Measurements from ENCODE around the gene SPATA13.

The SPATA13 gene

DNA sequence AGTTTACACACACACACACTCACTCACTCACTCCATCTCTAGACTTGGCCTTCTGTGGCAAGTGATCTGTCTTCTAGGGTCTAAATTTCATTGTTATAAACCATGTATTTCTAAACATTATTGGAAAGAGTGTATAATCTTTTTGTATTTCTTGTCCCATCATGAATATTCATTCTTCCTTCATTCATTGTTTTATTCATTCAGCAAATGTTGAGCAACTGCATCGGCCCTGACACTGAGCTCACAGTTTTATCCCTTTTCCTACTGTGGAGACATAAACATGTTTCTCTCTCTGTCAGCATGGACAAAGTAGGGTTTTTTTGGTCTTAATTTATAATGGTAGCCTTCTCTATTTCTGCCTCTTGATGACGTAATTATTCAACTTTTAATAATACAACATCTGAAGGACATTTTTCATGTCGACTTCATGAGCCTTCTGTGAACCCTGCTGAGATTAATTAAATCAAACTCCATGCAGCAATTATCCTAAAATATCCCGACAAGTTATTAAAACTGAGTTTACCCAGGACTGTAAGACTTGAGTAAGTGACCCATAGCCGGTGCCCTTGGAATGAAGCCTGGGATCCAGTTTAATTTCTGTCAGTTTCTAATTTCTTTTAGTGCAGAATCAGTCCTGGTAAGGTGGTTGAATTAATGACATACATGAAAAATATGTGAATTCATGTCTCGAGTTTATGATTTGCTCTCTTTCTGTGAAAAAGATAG, 7.3 kb downstream of the SPATA13 start:
- no peak for DNase-seq (ENCODE audit: low spot score)

DNA sequence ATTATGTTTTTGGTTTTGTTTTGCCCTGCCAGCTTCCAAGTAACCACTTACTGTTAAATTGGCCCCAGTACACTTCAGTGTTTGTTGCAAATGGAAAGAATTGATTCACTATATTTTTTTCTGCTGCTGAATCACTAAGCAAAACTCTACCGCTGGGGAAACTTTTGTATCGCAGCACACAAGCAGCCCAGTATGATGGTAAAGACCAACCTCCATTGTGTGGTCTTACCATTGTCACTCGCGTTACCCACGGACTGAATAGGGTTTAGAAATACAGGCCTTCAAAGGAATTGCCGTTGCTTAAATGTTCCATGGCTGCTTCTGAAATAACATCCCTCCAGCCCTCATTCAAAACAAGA, 7.9 kb downstream of the SPATA13 start:
- no peak for DNase-seq (ENCODE audit: low spot score)

DNA sequence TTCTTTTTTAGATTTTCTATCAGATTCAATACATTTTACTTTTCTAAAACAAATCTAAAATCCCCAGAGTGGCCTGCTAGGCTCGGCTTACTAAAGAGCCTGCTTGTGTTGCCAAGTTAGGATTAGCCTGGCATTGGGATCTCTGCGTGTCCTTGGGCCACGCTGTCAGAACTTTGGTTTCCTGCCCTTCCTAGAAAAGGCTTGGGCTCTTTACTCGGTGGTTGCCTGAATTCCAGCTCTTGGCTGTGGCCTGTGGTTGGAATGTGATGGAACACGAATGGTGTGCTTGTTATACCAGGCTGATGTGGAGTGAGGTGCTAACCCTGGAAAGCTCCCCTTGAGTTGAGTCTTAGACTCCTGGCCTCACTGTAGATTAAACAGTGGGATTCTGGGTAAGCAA, 8.5 kb downstream of the SPATA13 start:
- no peak for DNase-seq (ENCODE audit: low spot score)

DNA sequence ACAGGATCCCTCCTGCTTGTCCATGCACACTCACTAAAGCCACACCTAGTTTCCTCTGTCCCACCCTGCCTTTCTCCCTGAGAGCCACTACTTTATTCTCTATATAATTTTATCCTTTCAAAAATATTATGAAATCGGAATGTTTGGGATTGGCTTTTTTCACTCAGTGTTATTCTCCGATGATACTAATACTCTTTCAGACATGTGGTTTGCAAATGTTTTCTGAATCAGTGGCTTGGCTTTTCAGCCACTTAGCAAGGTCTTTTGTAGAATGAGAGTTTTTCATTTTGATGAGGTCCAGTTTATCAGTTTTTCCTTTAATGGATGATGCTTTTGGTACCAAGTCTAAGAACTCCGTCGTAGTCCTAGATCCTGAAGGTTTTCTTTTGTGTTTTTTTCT, 11.6 kb downstream of the SPATA13 start:
- no peak for DNase-seq (ENCODE audit: low spot score)

DNA sequence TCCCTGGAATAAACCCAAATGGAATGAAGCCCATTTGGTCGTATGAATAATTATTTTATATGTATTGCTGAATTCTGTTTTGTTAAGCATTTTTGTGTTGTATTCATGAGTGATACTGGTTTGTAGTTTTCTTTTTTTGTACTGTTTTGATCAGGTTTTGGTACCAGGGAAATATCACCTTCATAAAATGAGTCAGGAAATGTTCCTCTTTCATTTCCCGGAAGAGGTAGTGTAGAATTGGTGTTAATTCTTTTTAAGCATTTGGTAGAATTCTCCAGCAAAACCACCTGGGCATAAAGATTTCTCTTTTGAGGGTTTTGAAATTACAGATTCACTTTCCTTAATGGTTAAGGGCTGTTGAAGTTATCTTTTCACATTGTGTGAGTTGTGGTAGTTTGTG, 13.3 kb downstream of the SPATA13 start:
- DNase-seq (ENCODE audit: low spot score) = no peak

DNA sequence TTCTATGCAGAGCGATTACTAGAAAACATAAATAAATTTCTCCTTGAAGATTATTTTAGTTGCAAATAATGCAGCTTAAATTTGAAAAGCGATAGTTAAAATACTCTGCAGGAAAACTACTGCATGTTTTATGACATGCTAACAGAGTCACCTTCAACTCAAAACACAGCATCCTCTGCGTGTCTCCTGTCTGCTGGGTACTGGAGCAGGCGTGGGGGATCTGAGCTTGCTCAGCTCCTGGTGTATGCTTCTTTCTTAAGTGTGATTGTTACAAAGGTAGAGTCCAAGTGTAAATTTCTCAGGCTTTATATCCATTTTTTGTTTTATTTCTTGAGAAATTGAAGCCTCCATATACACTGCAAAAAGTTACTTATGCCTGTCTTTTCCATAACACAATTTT, 15.3 kb downstream of the SPATA13 start:
- no peak for DNase-seq (ENCODE audit: low spot score)

DNA sequence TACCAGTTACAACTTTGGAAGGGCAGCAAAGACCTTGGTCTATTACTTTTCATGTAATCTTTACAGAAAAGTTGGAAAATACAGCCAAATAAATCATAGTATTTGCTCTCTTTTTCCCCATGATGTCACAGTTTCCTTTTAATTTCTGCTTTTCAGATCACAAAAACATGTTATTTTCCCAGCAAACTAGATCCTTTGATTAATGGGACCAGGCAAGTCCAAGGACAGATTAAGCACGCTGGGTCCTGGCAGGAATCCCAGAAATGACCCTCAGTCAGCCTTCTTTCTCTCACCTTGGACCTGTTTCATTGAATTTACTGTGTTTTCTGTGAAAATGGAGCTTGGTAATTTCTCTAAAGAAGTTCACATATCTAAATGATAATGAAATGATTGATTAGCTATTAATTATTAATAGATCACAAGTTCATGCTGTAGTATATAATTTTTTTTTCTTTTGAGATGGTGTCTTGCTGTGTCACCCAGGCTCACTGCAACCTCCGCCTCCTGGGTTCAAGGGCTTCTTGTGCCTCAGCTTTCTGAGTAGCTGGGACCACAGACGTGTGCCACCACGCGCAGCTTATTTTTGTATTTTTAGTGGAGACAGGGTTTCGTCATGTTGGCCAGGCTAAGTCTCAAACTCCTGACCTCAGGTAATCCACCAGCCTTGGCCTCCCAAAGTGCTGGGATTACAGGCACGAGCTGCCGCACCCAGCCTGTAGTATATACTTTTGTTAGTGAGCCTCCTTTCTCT, 16.0 kb downstream of the SPATA13 start:
- DNase-seq (ENCODE audit: low spot score) = no peak

DNA sequence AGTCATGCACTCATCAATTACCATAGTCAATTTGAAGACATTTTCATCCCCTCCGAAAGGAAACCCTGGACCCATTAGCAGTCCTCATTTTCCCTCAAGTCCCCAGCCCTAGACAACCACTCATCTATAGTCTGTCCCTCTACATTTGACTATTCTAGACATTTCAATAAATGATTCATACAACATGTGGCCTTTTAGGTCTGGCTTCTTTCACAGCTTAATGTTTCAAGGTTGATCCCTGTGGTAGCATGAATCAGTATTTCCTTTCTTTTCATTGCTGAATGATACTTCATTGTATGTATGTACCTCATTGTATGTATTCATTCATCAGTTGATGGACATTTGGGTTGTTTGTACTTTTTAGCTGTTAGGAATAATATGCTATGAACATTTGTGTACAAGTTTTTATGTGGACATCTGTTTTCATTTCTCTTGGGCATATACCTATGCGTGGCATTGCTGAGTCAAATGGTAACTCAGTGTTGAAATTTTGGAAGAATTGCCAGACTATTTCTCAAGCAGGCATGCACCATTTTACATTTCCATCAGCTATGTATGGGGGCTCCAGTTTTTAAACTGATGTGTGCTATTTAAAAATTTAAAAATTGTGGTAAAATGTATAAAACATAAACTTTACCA, 18.4 kb downstream of the SPATA13 start:
- no peak for DNase-seq (ENCODE audit: low spot score)

DNA sequence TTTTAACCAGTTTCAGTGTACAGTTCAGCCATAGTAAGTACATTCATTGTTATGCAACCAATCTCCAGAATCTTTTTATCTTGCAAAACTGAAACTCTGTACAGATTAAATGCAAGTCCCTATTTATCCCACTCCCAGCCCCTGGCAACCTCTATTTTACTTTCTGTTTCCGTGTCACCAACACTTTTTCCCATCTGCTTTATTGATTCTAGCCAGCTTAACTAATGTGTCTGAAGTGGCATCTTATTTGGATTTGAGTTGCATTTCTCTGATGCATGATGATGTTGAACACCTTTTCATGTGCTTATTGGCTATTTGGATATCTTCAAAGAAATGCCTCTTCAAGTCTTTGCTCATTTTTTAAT, 18.9 kb downstream of the SPATA13 start:
- DNase-seq (ENCODE audit: low spot score) = no peak

DNA sequence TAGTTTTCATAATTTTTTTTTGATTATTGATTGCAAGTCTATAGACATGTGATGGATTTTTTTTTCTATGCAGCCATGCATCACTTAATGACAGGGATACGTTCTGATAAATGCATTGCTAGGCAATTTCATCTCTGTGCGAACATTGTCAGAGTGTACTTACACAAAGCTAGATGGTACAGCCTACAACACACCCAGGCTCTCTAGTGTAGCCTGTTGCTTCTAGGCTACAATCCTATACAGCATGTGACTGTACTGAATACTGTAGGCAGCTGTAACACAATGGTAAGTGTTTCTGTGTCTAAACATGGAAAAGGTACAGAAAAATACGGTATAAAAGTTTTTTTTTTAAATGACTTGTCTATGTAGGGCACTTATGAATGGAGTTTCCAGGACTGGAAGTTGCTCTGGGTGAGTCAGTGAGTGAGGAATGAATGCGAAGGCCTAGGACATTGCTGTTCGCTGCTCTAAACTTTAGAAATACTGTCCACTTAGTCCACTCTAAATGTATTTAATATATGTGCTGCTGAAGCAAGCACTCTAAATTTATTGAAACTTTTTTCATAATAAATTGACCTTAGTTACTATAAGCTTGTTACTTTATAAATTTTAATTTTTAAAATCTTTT, 20.3 kb downstream of the SPATA13 start:
- no peak for DNase-seq (ENCODE audit: low spot score)

DNA sequence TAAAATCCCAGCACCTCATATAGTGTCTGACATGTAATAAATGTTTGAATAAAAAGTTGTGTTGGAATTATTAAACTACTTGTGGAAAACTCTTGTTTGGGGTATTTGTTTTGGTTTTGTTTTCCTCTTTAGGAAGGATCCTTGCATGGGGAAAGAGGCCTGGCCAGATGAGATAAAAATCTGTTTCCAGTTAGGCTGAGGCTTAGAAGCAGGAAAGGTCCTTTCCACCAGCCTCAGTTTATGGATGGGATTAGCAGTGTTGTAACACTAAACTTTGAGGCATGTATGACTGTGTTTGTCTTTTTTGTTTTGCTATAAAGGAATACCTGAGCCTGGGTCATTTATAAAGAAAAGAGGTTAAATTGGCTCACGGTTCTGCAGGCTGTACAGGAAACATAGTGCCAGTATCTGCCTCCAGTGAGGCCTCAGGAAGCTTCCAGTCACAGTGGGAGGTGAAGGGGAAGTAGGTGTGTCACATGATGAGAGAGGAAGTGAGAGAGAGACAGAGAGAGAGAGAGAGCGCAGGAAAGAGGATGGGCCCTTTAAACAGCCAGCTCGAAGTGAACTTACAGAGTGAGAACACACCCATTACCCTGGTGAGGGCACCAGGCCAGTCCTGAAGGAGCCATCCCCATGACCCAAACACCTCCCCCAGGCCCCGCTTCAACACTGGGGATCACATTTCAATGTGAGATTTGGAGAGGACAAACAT, 21.6 kb downstream of the SPATA13 start:
- DNase-seq (ENCODE audit: low spot score) = no peak

DNA sequence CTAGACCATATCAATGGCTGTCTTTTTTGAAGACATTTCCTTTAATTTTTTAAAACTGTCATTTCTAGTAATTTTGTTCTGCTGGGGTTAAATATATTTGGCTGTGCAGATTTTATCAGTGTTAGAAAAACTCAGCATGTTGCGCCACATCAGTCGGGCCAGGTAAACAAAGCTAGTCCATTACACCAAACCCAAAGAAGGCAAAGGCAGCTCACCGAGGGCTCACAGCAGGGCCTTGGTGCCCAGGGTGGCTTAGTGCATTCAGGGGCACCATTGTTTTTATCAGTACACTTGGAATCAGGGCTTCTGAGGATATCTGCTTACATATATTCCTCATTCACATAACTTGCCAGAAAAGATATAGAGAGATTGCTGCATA, 22.2 kb downstream of the SPATA13 start:
- DNase-seq (ENCODE audit: low spot score) = no peak

DNA sequence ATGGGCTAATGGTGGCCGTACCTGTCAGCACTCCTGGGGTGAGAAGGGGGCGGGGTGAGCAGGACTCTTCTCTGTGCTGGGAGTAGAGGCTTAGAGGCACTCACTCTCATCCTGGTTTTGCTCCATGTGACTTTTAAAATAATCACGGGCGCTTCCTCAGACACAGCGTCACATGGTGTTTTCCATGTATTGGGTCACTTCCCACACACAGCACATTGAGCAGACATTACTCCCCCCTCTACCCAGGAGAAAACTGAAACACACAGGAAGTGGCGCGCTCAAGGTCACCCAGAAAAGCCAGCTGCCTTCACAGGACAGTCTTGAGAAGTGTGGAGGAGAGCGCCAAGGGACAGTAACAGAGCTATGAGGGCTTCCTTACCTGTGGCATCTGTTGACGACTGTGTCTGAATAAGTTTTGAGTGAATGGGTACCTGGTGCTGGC, 23.2 kb downstream of the SPATA13 start:
- no peak for DNase-seq (ENCODE audit: low spot score)

DNA sequence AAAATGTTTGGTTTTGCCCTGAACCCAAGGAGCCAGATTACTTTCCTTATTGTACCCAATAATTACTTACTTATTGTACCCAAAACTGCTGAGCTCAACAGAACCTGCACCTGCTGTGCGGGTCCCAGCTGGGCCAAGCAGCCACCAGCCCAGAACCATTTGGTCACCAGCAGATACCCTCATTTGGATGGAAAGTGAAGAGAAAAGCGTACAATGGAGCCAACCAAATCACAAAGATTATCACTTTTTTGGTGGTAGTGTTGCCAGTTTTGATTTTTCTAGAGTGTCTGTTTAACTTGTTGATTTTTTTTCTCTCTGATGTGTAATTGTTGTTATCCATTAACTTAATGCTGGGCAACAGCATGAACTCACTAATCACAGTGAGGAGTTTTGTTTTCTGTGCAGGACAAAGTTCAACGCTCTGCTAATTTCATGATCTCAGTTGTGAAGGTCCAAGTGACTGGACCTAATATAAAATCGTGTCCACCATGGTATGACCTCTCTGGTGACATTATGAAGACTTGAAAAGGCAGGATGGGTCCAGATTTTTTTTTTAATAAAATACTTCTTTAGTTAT, 23.8 kb downstream of the SPATA13 start:
- no peak for DNase-seq (ENCODE audit: low spot score)

DNA sequence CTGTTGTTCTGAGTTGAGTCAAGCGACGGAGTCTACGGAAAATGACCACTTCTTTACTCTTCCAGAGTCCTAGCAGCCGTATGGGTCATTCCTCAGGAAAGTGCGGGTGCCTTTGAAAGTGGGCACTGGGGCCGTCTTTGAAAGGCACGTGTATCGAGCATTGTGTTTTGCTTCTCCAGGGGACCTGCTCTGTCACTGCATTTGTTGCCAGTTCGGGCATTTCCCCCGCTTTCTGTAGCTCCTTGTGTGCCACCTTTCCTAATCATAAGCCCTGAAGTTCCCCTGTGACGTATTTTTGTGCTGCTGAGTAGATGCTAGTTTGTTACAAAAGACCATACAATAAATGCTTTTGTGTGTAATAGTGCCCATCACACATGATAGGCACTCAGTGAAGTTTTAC, 24.4 kb downstream of the SPATA13 start:
- no peak for DNase-seq (ENCODE audit: low spot score)

DNA sequence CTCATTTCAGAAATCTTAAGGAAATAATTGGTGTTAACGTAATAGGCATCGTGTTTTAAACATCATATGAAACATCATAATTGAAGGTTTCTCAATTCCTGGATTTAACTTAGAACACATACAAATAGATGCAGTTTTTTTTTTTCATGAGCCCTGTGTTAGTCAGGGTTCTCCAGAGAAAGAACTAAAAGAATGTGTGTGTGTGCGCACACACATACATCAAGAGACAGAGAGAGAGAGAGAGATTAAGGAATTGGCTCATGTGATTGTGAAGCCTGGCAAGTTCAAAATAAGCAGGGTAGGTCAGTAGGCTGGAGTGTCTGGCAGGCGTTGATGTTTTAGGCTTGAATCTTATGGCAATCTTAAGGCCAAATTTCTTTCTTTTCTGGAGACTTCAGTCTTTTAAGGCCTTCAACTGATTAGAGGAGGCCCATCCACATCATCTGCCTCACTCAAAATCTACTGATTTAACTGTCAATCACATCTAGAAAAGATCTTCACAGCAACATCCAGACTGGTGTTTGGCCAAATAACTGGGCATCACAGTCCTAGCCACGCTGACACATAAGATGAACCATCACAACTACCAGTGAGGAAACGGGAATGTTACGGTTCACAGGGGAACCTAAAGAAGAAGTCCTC, 25.2 kb downstream of the SPATA13 start:
- no peak for DNase-seq (ENCODE audit: low spot score)

DNA sequence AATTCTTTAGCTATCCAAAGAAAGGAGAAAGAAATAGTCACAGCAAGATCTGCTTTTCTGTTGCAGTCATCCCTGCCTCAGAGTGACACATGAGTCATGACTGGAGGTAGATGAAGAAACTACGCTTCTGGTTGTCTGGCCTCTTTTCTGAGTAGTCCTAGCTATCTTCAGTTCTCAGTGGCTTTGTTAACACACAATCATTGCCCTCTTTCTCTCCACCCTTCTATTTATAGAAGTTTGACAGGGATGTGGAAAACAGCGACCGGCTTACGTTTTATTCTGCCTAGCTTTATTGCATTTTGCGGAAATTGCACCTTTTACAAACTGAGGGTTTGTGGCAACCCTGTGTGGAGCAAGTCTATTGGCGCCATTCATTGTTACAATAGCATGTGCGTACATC, 26.7 kb downstream of the SPATA13 start:
- no peak for DNase-seq (ENCODE audit: low spot score)

DNA sequence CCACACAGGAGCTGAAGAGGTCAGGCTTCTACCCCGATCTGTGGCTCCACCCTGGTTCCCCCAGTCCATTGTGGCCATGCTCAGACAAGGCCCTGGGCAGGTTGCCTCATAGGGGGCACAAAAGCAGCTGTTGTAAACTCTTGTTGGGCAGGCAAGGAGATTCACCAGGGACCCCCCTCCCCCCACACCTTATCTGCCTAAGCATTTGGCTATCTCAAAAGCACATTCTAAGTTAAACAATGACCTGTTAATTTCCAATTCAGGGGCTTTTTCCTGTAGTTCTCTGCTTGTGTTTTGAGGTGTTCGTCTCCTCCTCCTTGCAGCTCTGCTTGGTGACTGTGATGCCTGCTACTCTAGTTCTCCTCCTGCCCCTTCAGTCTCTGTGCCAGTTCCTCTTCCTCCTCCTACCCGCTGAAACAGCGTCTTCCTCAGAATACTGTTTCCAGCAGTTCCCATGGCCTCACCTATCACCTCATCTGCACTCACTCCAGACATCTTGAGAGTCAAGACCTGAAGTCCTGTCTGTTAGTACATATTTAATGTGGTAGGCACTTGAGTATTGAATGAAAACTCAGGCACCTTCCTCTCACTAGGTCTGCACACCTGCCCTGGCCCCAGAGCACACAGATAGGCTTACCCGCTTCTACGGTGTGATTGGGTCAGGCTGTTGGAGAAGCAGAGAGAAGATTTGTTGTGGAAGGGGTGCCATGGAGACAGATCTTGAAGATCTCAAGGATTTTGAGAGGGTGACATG, 31.7 kb downstream of the SPATA13 start:
- no peak for DNase-seq (ENCODE audit: low spot score)

DNA sequence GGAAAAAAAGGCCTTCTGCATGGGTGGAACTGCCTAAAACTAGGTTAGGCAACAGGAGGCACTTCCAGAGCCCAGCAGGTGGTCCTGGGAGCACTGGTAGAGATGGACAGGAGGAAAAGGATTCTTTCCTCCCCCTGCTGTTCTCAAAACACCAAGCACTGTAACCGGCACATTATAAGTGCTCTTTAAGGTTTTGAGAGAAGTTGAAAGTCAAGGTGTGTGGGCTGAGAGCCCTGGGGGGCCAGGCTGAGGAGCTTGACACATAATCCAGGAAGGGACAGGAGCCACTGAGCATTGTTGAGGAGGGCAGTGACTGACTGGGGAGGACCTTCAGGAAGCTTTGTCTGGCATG, 32.3 kb downstream of the SPATA13 start:
- no peak for DNase-seq (ENCODE audit: low spot score)

DNA sequence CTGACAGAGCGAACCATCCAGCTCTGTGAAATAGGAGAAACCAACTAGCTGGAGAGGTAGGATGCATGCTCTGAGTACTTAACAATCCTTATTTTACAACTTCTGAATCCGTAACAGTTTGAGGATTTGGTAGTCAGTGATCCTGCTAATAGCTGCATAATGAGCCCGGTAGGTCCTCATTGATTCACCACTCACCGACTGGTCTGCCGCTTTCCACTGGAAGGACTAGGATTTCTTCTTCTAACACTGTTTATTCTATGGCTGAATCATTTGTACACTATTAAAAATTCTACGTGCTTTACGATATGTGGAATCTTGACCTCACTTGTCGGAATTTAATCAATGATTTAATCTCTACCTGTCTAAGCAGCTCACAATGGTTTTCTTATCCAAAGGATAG, 33.9 kb downstream of the SPATA13 start:
- DNase-seq (ENCODE audit: low spot score) = no peak

DNA sequence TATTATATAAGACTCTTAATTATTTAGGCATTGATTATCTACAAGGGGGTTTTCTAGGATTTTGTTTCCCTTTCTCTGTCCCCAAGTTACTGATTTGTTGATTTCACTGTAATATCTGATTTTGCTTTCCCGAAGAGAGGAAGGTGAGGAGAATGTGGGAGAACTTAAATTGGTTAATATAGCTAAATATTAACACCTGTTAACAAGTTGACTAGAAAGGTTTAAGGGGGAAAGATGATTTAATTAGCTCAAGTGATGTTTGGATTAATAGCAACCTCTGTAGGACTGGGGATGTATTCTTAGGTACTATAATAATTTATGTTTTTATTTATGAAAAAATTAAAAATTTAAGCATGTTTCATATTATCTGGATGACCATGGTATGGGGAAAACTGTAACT, 35.1 kb downstream of the SPATA13 start:
- no peak for DNase-seq (ENCODE audit: low spot score)
